Psoas muscle (tissue), 8 donors: ENCODE data around the gene SYNE2. TPM values are rescaled to one million over a fixed set of nuclear protein-coding genes. Genes with fewer than 3 reads are reported as not detected.

Source experiments
- ATAC-seq, 4 donors: fragments of 200-7000 bp; cut with Tn5 transposase; one replicate each; pipeline ENCODE4 v1.9.1; 2020; ENCODE audit warnings: moderate library complexity in 3 of 4, mild to moderate bottlenecking in 2 of 4
- DNase-seq, 2 donors: peaks; one replicate each; pipeline ENCODE4 v3.0.0-alpha.2; 2020
- H3K27ac ChIP-seq: fragments of 200-600 bp; one replicate; pipeline ENCODE4 v1.8.0; 2022
- H3K27me3 ChIP-seq, 3 donors: fragments of 200-600 bp in 1 of 3; one replicate each; pipeline versions ENCODE4 v1.6.1 to v1.8.0; 2013 to 2022; ENCODE audit warnings: low read length in 2 of 3, mild to moderate bottlenecking in 2 of 3, moderate library complexity in 1 of 3; ENCODE audit not compliant: insufficient read depth in 3 of 3
- H3K36me3 ChIP-seq, 2 donors: fragments of 200-600 bp in 1 of 2; one replicate each; pipeline versions ENCODE4 v1.6.1 to v1.8.0; 2013 to 2022; ENCODE audit warnings: low read depth in 1 of 2, mild to moderate bottlenecking in 1 of 2, moderate library complexity in 1 of 2; ENCODE audit not compliant: insufficient read depth in 1 of 2
- H3K4me1 ChIP-seq: fragments of 200-600 bp; one replicate; pipeline ENCODE4 v1.8.0; 2022
- H3K4me3 ChIP-seq: fragments of 200-600 bp; one replicate; pipeline ENCODE4 v1.8.0; 2022; ENCODE audit warnings: mild to moderate bottlenecking
- H3K9me3 ChIP-seq: fragments of 200-600 bp; one replicate; pipeline ENCODE4 v1.8.0; 2022
- WGBS, 3 donors: extraction: QIAGEN DNeasy Blood & Tissue Kit; methylation state at CpG; one replicate each; pipeline versions ENCODE4 v1.1.6 to v1.1.7; 2013; 5-methylcytosine and 5-hydroxymethylcytosine counted together
- intact Hi-C, 2 donors: fragments of 100-400 bp; cut with DNase I; formaldehyde crosslinking; loops; one replicate each; pipeline versions ENCODE4 v1.11.0 to v1.14.2; 2022
- polyA plus RNA-seq, 3 donors: library from polyadenylated mRNA; stranded (reverse); fragments of 200-250 nt; gene quantifications; one replicate each; pipeline ENCODE4 v1.2.3, GENCODE V29; 2013
- total RNA-seq, 4 donors: library from RNA; stranded (reverse); fragmentation: NEBNext Ultra II Directional in 2 of 4; extraction: Animal tissue kit (Norgen Biotek cat#: 25700) in 2 of 4; gene quantifications; one replicate each; pipeline versions ENCODE4 v1.2.1 to v1.2.4, GENCODE V29; 2021 to 2023
- TF ChIP-seq, protein P1 (sequence below): fragments of 200-600 bp; IDR thresholded peaks from one replicate; pipeline ENCODE4 v1.8.0; 2022; ENCODE audit warnings: antibody characterized with exemption
- donor health status: healthy with polysubstance abuse.
- donor health status: DM: no; HTN: no; CAD: no; lungs with moderate emphysema.
- donor health status: Bipolar disorder and iron deficiency.
- donor health status: healthy.
- donor health status: DM: yes; HTN: yes; CAD: no.
- donor health status: DM: no; HTN: no; CAD: no.
- donor health status: DM: no; HTN: no; CAD: no.
- donor health status: DM: yes; HTN: yes; CAD: no.

The SYNE2 gene
- total and polyA plus RNA-seq, 7 donors = 23.0 to 239 (median 150) TPM

DNA sequence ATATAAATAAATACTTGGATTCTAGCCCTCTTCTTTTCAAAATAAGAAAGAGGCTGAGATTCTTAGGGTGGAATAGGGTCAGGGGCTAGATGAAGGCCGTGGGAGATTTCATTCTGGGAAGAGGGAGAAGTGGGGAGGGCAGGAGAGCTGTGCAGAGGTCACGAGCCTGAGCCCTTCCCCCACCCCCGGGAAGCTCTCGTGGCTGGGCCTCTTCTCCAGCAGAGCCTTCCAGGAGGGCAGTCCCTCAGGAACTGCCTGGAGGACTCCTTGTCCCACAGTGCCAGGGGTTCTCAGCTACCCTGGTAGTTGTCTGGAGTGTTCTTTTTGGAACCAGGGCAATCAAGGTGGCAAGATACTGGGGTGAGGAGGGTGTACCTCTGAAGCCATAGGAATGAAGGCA, 347.4 kb downstream of the SYNE2 start:
- Histone ChIP-seq H3K27me3 (no peaks in the 10 kb centered on the region), H3K9me3 (no peaks in the 10 kb centered on the region), H3K4me1 (peaks cover 41% of the 10 kb centered on the region), H3K27ac (peak overlapping the region; percentile 66), H3K4me3 (no peak overlapping the region), H3K36me3 (peaks cover 0 to 25% of the 10 kb centered on the region in 2 donors)
- DNase-seq = no peak
- intact Hi-C loops = no loop called here
- ATAC-seq = peak; percentile 63 to 79 (median 71)
- TF ChIP-seq, protein P1, sequence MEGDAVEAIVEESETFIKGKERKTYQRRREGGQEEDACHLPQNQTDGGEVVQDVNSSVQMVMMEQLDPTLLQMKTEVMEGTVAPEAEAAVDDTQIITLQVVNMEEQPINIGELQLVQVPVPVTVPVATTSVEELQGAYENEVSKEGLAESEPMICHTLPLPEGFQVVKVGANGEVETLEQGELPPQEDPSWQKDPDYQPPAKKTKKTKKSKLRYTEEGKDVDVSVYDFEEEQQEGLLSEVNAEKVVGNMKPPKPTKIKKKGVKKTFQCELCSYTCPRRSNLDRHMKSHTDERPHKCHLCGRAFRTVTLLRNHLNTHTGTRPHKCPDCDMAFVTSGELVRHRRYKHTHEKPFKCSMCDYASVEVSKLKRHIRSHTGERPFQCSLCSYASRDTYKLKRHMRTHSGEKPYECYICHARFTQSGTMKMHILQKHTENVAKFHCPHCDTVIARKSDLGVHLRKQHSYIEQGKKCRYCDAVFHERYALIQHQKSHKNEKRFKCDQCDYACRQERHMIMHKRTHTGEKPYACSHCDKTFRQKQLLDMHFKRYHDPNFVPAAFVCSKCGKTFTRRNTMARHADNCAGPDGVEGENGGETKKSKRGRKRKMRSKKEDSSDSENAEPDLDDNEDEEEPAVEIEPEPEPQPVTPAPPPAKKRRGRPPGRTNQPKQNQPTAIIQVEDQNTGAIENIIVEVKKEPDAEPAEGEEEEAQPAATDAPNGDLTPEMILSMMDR = no peak
- WGBS, 3 donors = 8 to 27% (median 24%) methylated on average over 4 of the region's 4 CpGs

DNA sequence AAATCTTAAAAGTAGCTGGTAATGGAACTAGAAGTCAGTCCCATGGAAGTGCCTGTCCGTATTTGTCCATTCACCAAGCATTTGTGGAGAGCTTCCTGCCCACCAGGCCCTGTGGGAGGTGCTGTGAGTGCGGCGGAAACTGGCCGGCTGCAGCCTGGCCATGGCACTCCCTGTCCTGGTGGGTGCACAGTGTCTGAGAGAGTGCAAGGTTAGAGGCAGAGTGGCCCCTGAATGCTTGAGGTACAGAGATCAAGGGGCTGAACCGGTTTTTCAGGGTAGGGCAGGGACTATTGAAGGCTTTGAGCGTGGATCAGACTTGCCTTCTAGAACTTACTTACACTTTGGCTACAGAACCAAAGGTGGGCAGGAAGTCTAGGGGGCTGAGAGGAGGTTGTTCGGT, 348.5 kb downstream of the SYNE2 start:
- TF ChIP-seq, protein P1 = no peak
- no peak for ATAC-seq
- peaks cover 36% of the 10 kb centered on the region for H3K4me1 ChIP-seq
- no peak for DNase-seq
- no peaks in the 10 kb centered on the region for H3K27me3 ChIP-seq
- H3K4me3 ChIP-seq = no peak overlapping the region
- peaks cover 0 to 30% of the 10 kb centered on the region in 2 donors for H3K36me3 ChIP-seq
- no peaks in the 10 kb centered on the region for H3K9me3 ChIP-seq
- intact Hi-C loops = no loop called here
- WGBS, 3 donors = 80 to 94% (median 87%) methylated on average over 7 of the region's 7 CpGs
- H3K27ac ChIP-seq = no peak overlapping the region

DNA sequence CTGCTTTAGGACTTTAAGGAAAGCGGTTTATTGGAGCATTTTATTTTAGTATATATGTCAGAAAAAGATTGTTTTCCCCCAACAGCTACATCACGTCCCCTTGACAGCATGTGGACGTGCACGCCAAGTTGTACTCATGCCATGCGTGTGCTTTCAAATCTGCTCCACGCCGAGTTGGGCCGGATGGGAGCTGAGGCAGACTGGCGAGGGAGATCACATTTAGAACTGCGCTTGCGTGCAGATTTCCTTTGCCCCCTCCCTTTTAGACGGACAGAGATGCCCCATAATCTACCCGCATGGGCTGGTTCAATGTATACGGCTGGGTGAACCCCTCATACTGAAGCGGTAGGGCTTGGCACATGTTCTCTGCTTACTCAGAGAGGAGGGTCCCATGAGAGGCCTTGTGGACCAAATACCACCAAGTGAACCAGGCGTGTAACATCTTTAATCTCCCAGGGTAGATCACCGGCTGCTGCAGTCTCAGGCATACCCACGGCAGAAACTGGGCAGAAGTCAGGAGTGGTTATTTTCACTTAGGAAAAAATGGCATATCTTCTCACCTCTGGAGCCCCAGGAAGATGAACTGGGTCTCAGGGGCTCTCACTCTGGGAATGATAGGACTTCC, 349.2 kb downstream of the SYNE2 start:
- Histone ChIP-seq H3K27ac (no peak overlapping the region), H3K9me3 (no peaks in the 10 kb centered on the region), H3K4me1 (peaks cover 30% of the 10 kb centered on the region), H3K27me3 (no peaks in the 10 kb centered on the region), H3K36me3 (peaks cover 0 to 30% of the 10 kb centered on the region in 2 donors), H3K4me3 (no peak overlapping the region)
- no peak for DNase-seq
- WGBS, 3 donors = 92 to 94% (median 93%) methylated on average over 18 of the region's 18 CpGs
- intact Hi-C loops = no loop called here
- TF ChIP-seq, protein P1 = no peak
- ATAC-seq = no peak

DNA sequence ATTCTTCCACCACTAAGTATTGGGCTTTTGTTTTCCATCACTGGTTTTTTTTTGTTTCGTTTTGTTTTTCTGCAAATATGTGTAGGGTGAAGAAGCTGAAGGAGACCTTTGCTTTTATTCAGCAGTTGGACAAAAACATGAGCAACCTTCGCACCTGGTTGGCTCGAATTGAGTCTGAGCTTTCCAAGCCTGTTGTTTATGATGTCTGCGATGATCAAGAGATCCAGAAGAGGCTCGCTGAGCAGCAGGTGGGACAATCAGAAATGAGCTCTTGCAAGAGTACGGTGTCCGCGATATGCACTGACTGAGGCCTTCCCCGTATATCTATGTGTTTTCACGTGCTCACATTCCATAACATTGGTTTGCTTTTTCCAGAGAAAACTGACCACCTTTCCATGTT, 349.9 kb downstream of the SYNE2 start:
- TF ChIP-seq, protein P1 = no peak
- Histone ChIP-seq H3K4me3 (no peak overlapping the region), H3K36me3 (peaks cover 0 to 30% of the 10 kb centered on the region in 2 donors), H3K9me3 (no peaks in the 10 kb centered on the region), H3K4me1 (peaks cover 24% of the 10 kb centered on the region), H3K27ac (no peak overlapping the region), H3K27me3 (no peaks in the 10 kb centered on the region)
- ATAC-seq (no peak), DNase-seq (no peak)
- intact Hi-C loops = no loop called here
- WGBS, 3 donors = 84 to 95% (median 88%) methylated on average over 10 of the region's 10 CpGs
